Measurements from ENCODE around the gene KCNJ10.

KCNJ10 gene

GRCh38 chr1:159951551-159951950 lies 118.4 kb downstream of the KCNJ10 start:
- no peak for TF ChIP-seq CTCF (IDR thresholded peaks at IDR 0.05)
- Histone ChIP-seq H3K4me3 (no peak overlapping the region), H3K27ac (no peak overlapping the region), H3K4me1 (peaks cover 0 to 3% (median 0%) of the 10 kb centered on the region in 4 donors), H3K27me3 (peaks cover 0 to 27% of the 10 kb centered on the region in 2 donors), H3K36me3 (no peaks in the 10 kb centered on the region), H3K9me3 (no peaks in the 10 kb centered on the region)
- intact Hi-C loops (cut with DNase I; ENCODE audit: low total_unique reads), result no loop called here
- DNase-seq, result peak; percentile 58 to 72

GRCh38 chr1:159951016-159951415 lies 118.9 kb downstream of the KCNJ10 start:
- H3K4me3 ChIP-seq, result no peak overlapping the region
- H3K27ac ChIP-seq, result no peak overlapping the region
- H3K4me1 ChIP-seq, result peaks cover 0 to 3% (median under 1%) of the 10 kb centered on the region in 4 donors
- DNase-seq, result no peak
- no peak for TF ChIP-seq CTCF (IDR thresholded peaks at IDR 0.05)
- H3K36me3 ChIP-seq, result no peaks in the 10 kb centered on the region
- intact Hi-C loops (cut with DNase I; ENCODE audit: low total_unique reads), result no loop called here
- peaks cover 0 to 27% of the 10 kb centered on the region in 2 donors for H3K27me3 ChIP-seq
- no peaks in the 10 kb centered on the region for H3K9me3 ChIP-seq

GRCh38 chr1:159949981-159950381 lies 120.0 kb downstream of the KCNJ10 start:
- no peak for TF ChIP-seq CTCF (IDR thresholded peaks at IDR 0.05)
- Histone ChIP-seq H3K36me3 (no peaks in the 10 kb centered on the region), H3K27me3 (peaks cover 0 to 30% of the 10 kb centered on the region in 2 donors), H3K4me3 (no peak overlapping the region), H3K4me1 (peaks cover 0 to 14% (median 11%) of the 10 kb centered on the region in 4 donors), H3K27ac (no peak overlapping the region), H3K9me3 (no peaks in the 10 kb centered on the region)
- peak; percentile 6 to 25 for DNase-seq
- intact Hi-C loops (cut with DNase I; ENCODE audit: low total_unique reads), result no loop called here

- H3K27ac ChIP-seq, result no peak overlapping the region
- no peaks in the 10 kb centered on the region for H3K36me3 ChIP-seq
- no peak for TF ChIP-seq CTCF (IDR thresholded peaks at IDR 0.05)
- H3K27me3 ChIP-seq, result peaks cover 0 to 37% of the 10 kb centered on the region in 2 donors
- intact Hi-C loops (cut with DNase I; ENCODE audit: low total_unique reads), result no loop called here
- no peak overlapping the region for H3K4me3 ChIP-seq
- H3K4me1 ChIP-seq, result peaks cover 0 to 19% (median 12%) of the 10 kb centered on the region in 4 donors
- H3K9me3 ChIP-seq, result no peaks in the 10 kb centered on the region
- DNase-seq, result peak in 1 of 2 donors; percentile 21
Measured at GRCh38 chr1:159949123-159949522, 120.8 kb downstream of the KCNJ10 start.

Data from tibial artery (tissue), 4 donors.